Keratinocyte (primary cell): ENCODE data around the gene FLRT1.

Experiments used
- EZH2 ChIP-seq: IDR thresholded peaks from one replicate; pipeline ENCODE4 v1.6.1; 2012; ENCODE audit warnings: inconsistent platforms, mild to moderate bottlenecking, low read length, moderate library complexity
- TF ChIP-seq, protein P1 (sequence below), 3 experiments: IDR thresholded peaks in 1 of 3; conservative IDR thresholded peaks in 1 of 3; optimal IDR thresholded peaks in 1 of 3; 2 replicates in 2 of 3; 3 replicates in 1 of 3; pipeline versions ENCODE3 to v1.5.1; 2011; ENCODE audit warnings: low read length in 3 of 3, mild to moderate bottlenecking in 3 of 3, moderate library complexity in 2 of 3, control low read depth in 1 of 3, inconsistent platforms in 1 of 3; ENCODE audit not compliant: insufficient read depth in 2 of 3; ENCODE audit errors: extremely low read depth in 1 of 3

- TF ChIP-seq, protein P1, sequence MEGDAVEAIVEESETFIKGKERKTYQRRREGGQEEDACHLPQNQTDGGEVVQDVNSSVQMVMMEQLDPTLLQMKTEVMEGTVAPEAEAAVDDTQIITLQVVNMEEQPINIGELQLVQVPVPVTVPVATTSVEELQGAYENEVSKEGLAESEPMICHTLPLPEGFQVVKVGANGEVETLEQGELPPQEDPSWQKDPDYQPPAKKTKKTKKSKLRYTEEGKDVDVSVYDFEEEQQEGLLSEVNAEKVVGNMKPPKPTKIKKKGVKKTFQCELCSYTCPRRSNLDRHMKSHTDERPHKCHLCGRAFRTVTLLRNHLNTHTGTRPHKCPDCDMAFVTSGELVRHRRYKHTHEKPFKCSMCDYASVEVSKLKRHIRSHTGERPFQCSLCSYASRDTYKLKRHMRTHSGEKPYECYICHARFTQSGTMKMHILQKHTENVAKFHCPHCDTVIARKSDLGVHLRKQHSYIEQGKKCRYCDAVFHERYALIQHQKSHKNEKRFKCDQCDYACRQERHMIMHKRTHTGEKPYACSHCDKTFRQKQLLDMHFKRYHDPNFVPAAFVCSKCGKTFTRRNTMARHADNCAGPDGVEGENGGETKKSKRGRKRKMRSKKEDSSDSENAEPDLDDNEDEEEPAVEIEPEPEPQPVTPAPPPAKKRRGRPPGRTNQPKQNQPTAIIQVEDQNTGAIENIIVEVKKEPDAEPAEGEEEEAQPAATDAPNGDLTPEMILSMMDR (optimal IDR thresholded peaks at IDR 0.05 in 1 of 3, IDR thresholded peaks at IDR 0.05 in 1 of 3, conservative IDR thresholded peaks at IDR 0.05 in 1 of 3; ENCODE audit: extremely low read depth in 1 of 3, insufficient read depth in 2 of 3, low read length in 3 of 3) = no peak
- TF ChIP-seq EZH2 = no peak
These were observed 47.8 kb downstream of the FLRT1 start for GRCh38 chr11:64083398-64084080.
